ENCODE results near the gene UBR1.
"Not testable (repeated sequence)": the region's sequence is repeated elsewhere in the genome, so short reads cannot be mapped to it uniquely, and the experiment has no call there.

Gene UBR1

DNA sequence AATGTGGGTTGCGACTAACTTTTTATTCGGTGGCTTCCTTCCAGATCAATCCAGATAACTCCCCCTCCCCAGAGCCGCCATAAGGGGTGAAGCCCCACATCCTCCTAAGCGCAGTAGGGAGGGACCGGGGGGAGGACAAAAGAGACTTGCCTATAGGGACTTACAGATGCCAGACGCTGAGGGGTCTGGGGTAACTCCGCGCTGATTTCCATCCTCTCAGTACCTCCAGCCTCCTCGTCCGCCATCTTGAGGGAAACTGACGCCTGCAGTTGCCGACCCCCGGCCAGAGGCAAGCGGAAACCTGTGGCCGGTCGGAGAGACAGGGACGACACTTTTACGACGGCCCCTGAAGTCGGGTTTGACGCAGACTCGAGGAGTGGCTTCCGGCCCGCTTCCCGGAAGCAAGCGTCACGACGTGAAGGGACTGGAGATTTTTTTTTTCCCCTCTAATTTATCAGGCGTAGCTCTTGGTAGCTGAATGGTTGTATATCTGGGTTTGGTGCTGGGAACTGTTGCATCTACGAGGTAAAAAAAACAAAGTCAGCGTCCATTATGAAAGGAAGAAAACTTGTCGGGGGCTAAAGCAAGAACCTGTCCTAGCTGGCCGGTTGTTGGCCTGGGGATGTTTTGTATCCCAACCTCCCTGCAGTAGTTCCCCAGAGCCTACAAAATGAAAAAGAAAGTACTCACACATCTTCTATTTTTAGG lies at the start of gene UBR1:
Gene UBR1 (minus strand): TSS at position 261 of the 708 bp plus-strand sequence. CDS start 16 bp downstream, at position 245.
- peak; percentile 78 to 89 for DNase-seq (ENCODE audit: extremely low read depth in 1 of 2, low read depth in 1 of 2)

DNA sequence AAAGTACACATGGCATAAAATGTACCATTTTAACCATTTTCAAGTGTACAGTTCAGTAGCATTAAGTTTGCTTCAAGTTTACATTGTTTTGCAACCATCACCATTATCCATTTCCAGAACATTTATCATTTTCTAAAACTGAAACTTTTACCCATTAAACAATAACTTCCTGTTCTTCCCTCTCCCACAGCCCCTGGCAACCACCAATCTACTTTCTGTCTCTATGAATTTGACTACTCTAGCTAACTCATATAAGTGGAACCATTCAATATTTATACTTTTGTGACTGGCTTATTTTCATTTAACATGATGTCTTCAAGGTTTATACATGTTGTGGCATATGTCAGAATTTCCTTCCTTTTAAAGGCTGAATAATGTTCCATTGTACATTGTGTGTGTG lies 47.4 kb upstream of the UBR1 start:
- no peak for DNase-seq (ENCODE audit: extremely low read depth in 1 of 2, low read depth in 1 of 2)

DNA sequence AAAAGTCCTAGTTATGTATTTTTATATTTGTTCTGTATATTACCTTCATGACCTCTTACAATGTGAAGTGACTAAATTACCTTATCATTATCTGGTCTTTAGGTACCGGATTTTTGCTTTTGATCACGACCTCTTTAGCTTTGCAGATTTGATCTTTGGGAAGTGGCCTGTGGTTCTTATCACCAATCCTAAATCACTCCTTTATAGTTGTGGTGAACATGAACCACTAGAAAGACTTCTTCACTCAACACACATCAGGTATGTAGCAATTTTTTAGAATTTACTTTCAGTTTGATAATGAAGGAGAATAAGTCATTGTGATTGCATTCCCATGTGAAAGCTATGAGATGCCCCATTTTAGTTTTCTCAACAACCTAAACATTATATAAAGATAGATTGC lies 45.9 kb upstream of the UBR1 start:
- DNase-seq (ENCODE audit: extremely low read depth in 1 of 2, low read depth in 1 of 2): no peak

DNA sequence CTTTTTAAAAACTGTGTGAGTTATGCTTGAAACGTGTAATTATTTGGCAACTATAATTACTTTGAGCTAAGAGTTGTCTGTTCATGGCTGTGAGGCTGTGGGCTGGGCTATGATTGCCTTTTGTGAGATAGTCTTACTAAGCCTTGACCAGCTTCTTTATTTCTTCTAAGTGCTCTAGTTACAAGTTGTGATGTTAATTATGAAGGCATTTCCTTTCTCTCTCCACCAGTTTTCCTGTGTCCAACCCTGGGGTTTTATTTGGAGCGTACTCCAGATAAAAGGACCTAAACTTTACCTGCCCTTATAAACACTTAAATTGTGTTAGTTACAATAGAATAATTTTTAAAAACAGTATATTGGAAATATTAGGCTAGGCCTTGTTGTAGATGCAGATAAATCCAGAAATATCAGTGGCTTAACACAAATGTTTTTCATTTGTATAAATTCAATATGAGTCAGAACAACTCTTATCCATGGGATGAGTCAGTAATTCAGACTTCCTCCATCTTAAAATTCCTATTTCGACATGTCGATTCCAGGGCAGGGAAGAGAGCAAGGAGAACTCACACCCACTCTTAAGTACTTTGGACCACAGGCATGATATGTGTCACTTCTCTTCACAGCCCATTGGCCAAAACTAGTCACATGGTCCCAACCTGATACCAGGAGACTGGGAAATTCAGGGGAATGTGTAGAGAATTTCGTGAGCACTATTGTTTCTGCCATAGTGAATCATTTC lies 44.5 kb upstream of the UBR1 start:
- no peak for DNase-seq (ENCODE audit: extremely low read depth in 1 of 2, low read depth in 1 of 2)

DNA sequence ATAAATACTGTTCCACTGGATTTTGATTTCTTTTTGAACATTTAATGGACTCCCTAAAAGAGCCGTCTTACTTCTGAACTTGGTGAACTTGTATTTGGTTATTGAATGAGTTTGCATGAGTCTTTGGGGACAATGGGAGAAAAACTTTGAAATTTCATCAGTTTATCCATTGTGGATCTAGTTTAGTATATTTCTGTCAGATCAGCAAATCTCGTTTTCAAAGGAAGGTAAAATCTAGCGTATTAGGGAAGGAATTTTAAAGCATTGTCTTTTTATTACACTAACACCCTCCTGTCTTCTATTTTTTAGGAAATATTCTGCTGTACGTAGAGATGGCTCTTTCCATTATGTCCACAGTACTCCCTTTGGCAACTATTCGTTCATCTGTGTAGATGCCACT lies 40.3 kb upstream of the UBR1 start:
- no peak for DNase-seq (ENCODE audit: extremely low read depth in 1 of 2, low read depth in 1 of 2)

DNA sequence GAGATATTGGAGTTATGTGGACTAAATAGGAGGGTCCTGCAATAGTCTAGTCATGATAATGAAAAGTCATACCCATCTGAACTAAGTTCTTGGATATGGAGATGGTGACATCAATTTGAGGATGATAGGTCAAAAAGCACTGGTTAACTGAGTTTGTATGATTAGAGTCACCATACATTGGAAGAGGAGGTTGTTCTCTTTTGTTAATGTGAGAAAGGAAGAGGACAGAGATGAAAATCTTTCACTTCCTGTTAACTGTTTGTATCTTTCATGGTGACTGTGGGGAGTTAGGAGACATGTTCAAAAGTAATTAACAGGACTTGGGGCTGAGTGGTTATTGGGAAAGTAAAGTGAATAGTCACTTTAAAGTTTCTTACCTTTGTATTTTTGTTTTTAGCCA lies 38.7 kb upstream of the UBR1 start:
- DNase-seq (ENCODE audit: extremely low read depth in 1 of 2, low read depth in 1 of 2): no peak

DNA sequence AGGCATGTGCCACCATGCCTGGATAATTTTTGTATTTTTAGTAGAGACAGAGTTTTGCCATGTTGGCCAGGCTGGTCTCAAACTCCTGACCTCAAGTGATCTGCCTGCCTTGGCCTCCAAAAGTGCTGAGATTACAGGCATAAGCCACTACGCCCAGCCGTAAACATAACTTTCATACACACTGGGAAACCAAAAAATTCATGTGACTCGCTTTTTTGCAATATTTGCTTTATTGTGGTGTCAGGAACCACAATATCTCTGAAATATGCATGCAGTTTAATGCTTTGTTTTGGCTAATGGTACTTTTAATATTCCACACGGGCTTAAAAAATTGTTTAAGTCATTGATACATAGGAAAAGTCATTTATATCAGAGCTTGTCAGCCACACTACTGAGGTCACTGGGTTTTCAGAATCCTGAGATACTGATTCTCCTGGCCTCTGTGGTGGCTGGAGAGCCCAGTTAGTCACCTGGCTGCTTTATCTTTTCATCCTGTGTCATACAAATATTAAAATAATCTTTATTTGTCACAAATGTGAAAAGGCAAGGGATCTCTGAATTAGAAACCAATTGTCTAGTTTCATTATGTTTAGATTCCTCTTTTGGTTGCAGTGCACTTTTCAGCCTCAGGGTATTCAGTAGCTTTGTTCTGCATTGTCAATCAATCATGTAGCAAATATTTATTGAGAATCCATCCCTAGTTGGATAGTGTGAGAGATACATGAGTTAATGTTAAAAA lies 37.5 kb upstream of the UBR1 start:
- no peak for DNase-seq (ENCODE audit: extremely low read depth in 1 of 2, low read depth in 1 of 2)

DNA sequence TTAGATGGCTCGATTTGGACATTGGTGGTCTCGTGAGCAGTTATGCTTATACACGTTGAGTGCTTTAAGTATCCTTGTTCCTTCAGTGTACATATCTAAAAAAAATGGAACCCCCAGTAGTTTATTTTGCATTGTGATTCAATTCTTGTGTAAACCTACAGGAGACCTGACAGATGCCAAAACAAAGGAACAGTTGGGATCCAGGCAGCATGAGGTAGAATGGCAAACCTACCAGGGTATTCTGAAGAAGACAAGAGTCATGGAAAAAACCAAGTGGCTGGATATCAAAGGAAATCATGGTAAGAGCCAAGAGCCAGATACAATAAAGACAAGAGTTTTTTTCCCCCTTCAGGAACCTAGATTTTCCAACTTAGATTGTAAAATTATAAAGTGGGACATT lies 29.5 kb upstream of the UBR1 start:
- DNase-seq (ENCODE audit: extremely low read depth in 1 of 2, low read depth in 1 of 2): no peak

DNA sequence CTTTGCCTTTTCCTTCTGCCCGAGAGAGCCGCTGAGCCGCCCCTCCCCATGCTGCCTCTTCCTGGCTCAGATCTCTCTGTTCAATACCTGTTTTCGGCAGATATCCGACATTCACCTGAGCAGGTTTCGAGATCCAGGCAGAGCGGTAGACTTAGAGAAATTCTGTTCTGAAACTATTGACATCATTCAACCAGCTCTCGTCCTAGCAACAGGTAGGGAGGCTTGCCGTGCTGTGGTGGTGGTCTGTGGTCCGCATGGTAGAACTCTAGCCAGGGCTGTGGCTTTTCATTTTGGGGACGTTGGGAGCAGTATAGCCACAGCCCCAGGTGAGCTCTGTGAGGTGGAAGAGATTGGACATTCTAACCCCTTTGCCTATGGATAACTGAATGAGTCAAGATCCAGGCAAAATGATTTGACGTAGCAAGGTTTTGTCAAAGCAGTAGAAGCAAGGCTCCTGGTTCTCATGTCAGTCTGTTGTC lies 28.4 kb upstream of the UBR1 start:
- DNase-seq (ENCODE audit: extremely low read depth in 1 of 2, low read depth in 1 of 2): no peak

DNA sequence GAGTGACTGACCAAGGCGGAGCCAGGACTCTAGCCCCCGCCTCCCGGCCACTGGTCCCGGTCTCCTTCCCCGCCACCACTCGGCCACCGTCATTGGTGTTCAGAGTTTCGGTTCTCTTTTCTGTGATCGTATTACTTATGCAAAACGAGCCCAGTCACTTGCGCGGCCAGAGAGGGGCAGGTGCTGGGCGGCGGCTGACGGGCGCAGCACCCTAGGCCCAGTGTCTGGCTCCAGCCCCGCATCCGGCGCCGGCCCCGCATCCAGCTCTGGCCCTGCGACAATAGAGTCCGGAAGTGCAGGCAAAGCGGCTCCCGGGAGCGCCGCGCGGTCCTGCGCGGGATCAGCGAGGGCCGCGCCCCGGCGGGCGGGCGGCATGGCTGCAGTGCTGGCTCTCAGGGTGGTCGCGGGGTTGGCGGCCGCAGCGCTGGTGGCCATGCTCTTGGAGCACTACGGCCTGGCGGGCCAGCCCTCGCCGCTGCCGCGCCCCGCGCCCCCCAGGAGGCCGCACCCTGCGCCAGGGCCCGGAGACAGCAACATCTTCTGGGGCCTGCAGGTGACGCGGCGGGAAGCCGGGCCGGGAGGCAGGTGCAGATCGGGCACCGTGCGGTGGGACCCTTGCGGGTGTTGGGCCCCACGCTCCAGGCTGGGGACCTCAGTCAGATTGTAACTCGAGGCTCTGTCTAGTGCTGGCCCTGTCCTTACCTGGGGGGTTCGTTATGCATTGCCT lies 27.8 kb upstream of the UBR1 start, which contains the start of gene TMEM62:
Gene TMEM62 (plus strand): TSS at position 157 of the 727 bp plus-strand sequence. CDS start 217 bp downstream, at position 374.
- peak; percentile 43 to 56 for DNase-seq (ENCODE audit: extremely low read depth in 1 of 2, low read depth in 1 of 2)

DNA sequence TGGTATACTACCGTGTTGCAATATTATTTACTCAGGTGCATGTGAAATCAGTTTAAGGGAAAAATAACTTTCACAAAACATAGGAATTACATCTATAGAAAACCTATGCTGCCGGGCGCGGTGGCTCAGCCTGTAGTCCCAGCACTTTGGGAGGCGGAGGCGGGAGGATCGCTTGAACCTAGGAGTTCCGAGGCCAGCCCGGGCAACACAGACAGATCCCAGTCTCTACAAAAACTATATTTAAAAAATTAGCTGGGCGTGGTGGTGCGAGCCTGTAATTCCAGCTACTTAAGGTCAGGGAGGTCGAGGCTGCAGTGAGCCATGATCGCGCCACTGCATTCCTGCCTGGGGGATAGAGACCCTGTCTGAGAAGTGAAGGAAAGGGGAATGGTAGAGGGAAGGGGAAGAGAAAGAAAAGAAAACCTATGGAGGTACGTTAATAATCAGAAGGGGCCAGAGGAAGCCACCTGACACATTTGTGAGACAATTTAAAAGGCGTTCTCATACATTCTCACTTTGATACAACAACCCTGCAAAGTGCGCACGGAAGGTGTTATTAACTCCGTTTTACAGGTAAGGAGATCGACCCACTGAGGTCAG lies 27.1 kb upstream of the UBR1 start:
- no peak for DNase-seq (ENCODE audit: extremely low read depth in 1 of 2, low read depth in 1 of 2)

DNA sequence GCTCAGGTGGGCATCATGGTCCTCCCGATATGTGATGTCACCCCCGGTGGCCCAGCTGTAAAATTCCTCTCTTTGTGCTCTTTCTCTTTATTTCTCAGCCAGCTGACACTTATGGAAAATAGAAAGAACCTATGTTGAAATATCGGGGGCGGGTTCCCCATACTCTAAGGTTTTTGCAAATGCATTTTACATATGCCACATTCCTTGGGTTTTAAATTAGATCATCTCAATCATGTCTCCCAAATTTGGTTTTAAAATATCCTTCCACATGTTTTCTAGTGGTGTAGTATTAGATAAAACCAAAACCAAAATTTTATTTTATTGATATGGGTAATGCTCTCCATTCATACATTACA lies 23.1 kb upstream of the UBR1 start:
- DNase-seq (ENCODE audit: extremely low read depth in 1 of 2, low read depth in 1 of 2): no peak

DNA sequence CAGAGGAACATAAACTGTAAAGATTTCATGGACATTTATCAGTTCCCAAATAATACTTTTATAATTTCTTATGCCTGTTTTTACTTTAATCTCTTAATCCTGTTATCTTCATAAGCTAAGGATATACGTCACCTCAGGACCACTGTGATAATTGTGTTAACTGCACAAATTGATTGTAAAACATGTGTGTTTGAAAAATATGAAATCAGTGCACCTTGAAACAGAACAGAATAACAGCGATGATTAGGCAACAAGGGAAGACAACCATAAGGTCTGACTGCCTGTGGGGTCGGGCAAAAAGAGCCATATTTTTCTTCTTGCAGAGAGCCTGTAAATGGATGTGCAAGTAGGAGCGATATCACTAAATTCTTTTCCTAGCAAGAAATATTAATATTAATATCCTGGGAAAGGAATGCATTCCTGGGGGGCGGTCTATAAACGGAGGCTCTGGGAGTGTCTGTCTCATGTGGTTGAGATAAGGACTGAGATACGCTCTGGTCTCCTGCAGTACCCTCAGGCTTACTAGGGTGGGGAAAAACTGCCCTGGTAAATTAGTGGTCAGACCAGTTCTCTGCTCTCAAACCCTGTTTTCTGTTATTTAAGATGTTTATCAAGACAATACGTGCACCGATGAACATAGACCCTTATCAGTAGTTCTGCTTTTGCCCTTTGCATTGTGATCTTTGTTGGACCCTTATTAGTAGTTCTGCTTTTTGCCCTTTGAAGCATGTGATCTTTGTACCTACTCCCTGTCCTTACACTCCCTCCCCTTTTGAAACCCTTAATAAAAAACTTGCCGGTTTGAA lies 22.5 kb upstream of the UBR1 start:
- not testable (repeated sequence) for DNase-seq (ENCODE audit: extremely low read depth in 1 of 2, low read depth in 1 of 2)

DNA sequence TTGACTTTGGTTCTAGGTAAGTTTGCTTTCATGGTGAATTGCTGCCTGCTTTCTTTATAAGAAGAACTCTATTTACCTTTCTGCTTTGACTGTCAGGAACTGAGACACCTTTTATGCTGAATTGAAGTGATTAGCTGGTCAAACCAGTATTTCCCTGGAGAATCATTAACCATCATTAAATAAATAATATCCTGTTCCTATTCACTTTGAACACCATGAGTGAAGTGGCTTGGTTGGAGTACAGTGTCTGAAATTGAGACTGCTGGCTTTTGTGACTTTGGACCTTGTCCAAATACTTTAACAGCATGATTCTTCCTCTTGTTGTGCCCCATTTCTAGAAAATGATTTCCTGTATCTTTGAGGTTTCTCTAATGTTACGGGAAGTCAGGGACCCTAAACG lies 21.9 kb upstream of the UBR1 start:
- DNase-seq (ENCODE audit: extremely low read depth in 1 of 2, low read depth in 1 of 2): no peak

DNA sequence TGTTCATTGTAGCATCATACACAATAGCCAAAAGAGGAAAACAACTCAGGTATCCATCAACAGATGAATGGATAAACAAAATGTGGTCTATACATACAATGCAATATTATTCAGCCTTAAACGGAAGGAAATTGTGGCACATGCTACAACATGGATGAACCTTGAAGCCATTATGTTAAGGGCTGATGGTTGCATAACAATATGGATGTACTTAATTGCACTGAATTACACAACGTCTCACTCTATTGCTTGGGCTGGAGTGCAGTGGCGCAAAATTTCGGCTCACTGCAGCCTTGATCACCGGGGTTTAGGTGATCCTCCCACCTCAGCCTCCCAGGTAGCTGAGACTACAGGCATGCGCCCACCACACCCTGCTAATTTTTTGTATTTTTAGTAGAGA lies 20.5 kb upstream of the UBR1 start:
- DNase-seq (ENCODE audit: extremely low read depth in 1 of 2, low read depth in 1 of 2): no peak

DNA sequence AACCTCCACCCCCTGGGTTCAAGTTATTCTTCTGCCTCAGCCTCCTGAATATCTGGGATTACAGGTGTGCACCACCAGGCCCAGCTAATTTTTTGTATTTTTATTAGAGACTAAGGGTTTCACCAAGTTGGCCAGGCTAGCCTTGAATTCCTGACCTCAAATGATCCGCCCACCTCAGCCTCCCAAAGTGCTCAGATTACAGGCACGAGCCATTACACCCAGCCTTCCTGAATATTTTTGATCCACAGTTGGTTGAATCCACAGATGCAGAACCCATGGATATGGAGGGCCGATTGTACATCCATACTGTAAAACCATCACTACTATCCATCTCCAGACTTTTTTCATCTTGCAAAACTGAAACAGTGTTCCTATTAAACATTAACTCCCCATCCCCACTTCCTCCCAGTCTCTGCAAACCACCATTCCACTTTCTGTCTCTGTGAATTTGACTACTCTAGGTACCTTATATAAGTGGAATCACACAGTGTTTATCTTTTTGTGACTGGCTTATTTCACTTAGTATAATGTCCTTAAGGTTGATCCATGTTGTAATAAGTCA lies 19.3 kb upstream of the UBR1 start:
- DNase-seq (ENCODE audit: extremely low read depth in 1 of 2, low read depth in 1 of 2): no peak

DNA sequence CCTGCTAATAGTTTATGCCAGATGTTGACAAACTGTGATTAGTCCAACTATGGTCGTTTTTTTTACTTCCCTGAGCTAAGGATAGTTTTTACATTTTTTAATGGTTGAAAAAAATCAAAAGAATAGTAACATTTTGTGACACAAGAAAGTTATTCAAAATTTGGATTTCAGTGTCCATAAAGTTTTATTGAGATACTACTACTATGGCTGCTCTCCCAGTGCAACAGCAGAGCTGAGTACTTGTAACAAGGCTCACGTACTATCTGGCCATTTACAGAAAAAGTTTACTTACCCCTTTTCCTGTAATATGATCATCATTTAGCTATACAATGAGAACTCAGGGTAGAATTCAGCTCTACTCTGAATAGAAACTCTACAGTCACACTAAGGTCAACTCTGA lies 16.0 kb upstream of the UBR1 start:
- DNase-seq (ENCODE audit: extremely low read depth in 1 of 2, low read depth in 1 of 2): no peak

DNA sequence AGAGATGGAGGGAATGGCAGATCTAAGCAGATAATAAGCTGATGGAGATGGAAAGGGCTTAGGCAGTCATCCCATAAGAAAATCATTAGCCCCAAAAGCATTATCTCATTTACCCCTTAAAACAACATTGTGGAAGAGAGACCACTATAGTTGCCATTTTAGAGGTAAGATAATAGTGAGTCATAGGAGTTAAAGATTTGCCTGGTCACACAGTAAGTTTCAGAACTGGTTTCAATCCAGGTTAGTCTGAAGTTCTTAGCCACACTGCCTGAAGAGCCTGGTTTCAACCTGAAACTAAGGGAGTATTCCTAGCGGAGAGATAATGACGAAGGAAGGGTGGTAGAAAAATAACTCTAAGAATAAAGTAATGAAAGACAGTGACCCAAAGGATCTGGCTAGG lies 13.0 kb upstream of the UBR1 start:
- no peak for DNase-seq (ENCODE audit: extremely low read depth in 1 of 2, low read depth in 1 of 2)

DNA sequence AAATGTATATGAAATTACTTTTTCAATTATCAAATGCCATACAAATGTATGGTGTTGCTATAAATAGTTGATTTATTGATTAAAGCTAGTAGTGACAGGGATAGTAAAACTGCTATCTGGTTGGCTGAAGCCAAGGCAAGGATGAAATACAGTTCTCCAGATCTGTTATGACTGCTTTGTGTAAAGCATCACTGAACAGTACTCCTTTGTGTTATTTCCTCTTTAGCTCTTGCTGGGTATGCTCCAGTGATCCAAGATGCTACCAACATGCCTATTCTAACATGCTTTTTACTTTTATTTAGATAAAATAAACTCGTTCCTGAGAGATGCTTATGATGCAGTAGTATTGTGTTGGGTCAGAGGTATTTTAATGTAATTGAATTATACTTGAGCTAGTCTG lies 12.4 kb upstream of the UBR1 start:
- no peak for DNase-seq (ENCODE audit: extremely low read depth in 1 of 2, low read depth in 1 of 2)

All from stimulated activated CD8-positive, alpha-beta memory T cell treated with anti-CD3 and anti-CD28 coated beads, Interleukin-7, amount 100 ng/mL, for 48 hours (primary cell).